ENCODE results near the gene TTLL8. TPM values are rescaled to one million over a fixed set of nuclear protein-coding genes. Genes with fewer than 3 reads are reported as not detected.
A peak's percentile ranks its signal among the peaks of the same experiment; 100 is the strongest.

TTLL8 gene
- polyA plus RNA-seq, 1 of the 3 experiments (the other 2 are of a cell fraction): not detected

GRCh38 chr22:50017701-50018224 lies 40.3 kb downstream of the TTLL8 start:
- H3K36me3 ChIP-seq (replicated peaks in 1 of 2; ENCODE audit: control insufficient read depth in 1 of 2, insufficient read depth in 2 of 2, low read length in 1 of 2): no peaks in the 10 kb centered on the region
- H3K4me2 ChIP-seq: no peak overlapping the region
- H3K9ac ChIP-seq: no peak overlapping the region
- H4K20me1 ChIP-seq (ENCODE audit: insufficient read depth): no peaks in the 10 kb centered on the region
- ChIA-PET CTCF (interaction anchor here (0.9 to 2.7 kb wide), 4 partner anchors 10 to 24 kb away, joined by 3 to 11 read pairs (median 5); no protein-coding TSS in a partner anchor), POLR2A (no interaction called here)
- WGBS (ENCODE audit: low lambda C conversion rate): 62% methylated on average over 6 of the region's 6 CpGs
- H3K27ac ChIP-seq (ENCODE audit: low read depth in 2 of 2, low read length in 1 of 2): no peak overlapping the region
- no peak for DNase-seq
- no peak overlapping the region for H3K4me3 ChIP-seq (ENCODE audit: low read depth in 2 of 2, low read length in 1 of 2)
- peaks cover 54% of the 10 kb centered on the region for H3K27me3 ChIP-seq (ENCODE audit: insufficient read depth)
- H3K9me3 ChIP-seq: no peaks in the 10 kb centered on the region
- H3K79me2 ChIP-seq (ENCODE audit: insufficient read depth): no peaks in the 10 kb centered on the region
- TF ChIP-seq TEAD4 (IDR thresholded peaks at IDR 0.05; ENCODE audit: borderline replicate concordance, insufficient read depth) (no peak), FOSL2 (IDR thresholded peaks at IDR 0.05; ENCODE audit: borderline replicate concordance, low read depth) (no peak), CTCF (IDR thresholded peaks at IDR 0.05) (no peak)
- H3K4me1 ChIP-seq (ENCODE audit: control insufficient read depth in 1 of 2, insufficient read depth in 2 of 2, low read depth in 1 of 2, low read length in 1 of 2): no peaks in the 10 kb centered on the region
- H2AFZ ChIP-seq (ENCODE audit: low read depth): no peak overlapping the region
- H3F3A ChIP-seq (replicated peaks; ENCODE audit: insufficient read depth): no peaks in the 10 kb centered on the region
- H3K9me2 ChIP-seq: no peaks in the 10 kb centered on the region

GRCh38 chr22:50016988-50017700 lies 41.0 kb downstream of the TTLL8 start:
- no peaks in the 10 kb centered on the region for H3F3A ChIP-seq (replicated peaks; ENCODE audit: insufficient read depth)
- no peaks in the 10 kb centered on the region for H3K9me2 ChIP-seq
- H3K27ac ChIP-seq (ENCODE audit: low read depth in 2 of 2, low read length in 1 of 2): no peak overlapping the region
- CTCF ChIA-PET: interaction anchor here (0.6 to 2.7 kb wide), 7 partner anchors 11 to 87 kb away, joined by 3 to 11 read pairs (median 6); no protein-coding TSS in a partner anchor
- no peaks in the 10 kb centered on the region for H3K9me3 ChIP-seq
- no peaks in the 10 kb centered on the region for H3K79me2 ChIP-seq (ENCODE audit: insufficient read depth)
- H3K36me3 ChIP-seq (replicated peaks in 1 of 2; ENCODE audit: control insufficient read depth in 1 of 2, insufficient read depth in 2 of 2, low read length in 1 of 2): no peaks in the 10 kb centered on the region
- H3K4me3 ChIP-seq (ENCODE audit: low read depth in 2 of 2, low read length in 1 of 2): no peak overlapping the region
- H4K20me1 ChIP-seq (ENCODE audit: insufficient read depth): no peaks in the 10 kb centered on the region
- no peaks in the 10 kb centered on the region for H3K4me1 ChIP-seq (ENCODE audit: control insufficient read depth in 1 of 2, insufficient read depth in 2 of 2, low read depth in 1 of 2, low read length in 1 of 2)
- no peak overlapping the region for H2AFZ ChIP-seq (ENCODE audit: low read depth)
- DNase-seq: peak; percentile 27
- WGBS (ENCODE audit: low lambda C conversion rate): 70% methylated on average over 11 of the region's 21 CpGs
- no peak overlapping the region for H3K9ac ChIP-seq
- peaks cover 60% of the 10 kb centered on the region for H3K27me3 ChIP-seq (ENCODE audit: insufficient read depth)
- no peak overlapping the region for H3K4me2 ChIP-seq
- POLR2A ChIA-PET: no interaction called here
- TF ChIP-seq POLR2AphosphoS5 (IDR thresholded peaks at IDR 0.05; ENCODE audit: low read depth, low read length): no peak
- TF ChIP-seq EZH2phosphoT487 (IDR thresholded peaks at IDR 0.05; ENCODE audit: borderline replicate concordance, low read depth): no peak
- TF ChIP-seq MEF2A (IDR thresholded peaks at IDR 0.05; ENCODE audit: borderline replicate concordance, low read depth): no peak
- TF ChIP-seq TCF12 (IDR thresholded peaks at IDR 0.05): no peak
- TF ChIP-seq EP300 (IDR thresholded peaks at IDR 0.05; ENCODE audit: borderline replicate concordance in 1 of 2, low read depth in 1 of 2, low read length in 1 of 2): no peak
- no peak for TF ChIP-seq RAD21 (IDR thresholded peaks at IDR 0.05; ENCODE audit: low read length)
- no peak for TF ChIP-seq GABPA (IDR thresholded peaks at IDR 0.05; ENCODE audit: low read depth)
- TF ChIP-seq ZBTB33 (IDR thresholded peaks at IDR 0.05; ENCODE audit: borderline replicate concordance, low read depth): no peak
- no peak for TF ChIP-seq USF2 (IDR thresholded peaks at IDR 0.05; ENCODE audit: borderline replicate concordance, low read depth, low read length)
- TF ChIP-seq USF1 (IDR thresholded peaks at IDR 0.05; ENCODE audit: borderline replicate concordance, low read depth): no peak
- TF ChIP-seq SIN3A (IDR thresholded peaks at IDR 0.05; ENCODE audit: borderline replicate concordance, low read depth, low read length): no peak
- TF ChIP-seq RXRA (IDR thresholded peaks at IDR 0.05; ENCODE audit: borderline replicate concordance, low read depth): no peak
- TF ChIP-seq CTCF (IDR thresholded peaks at IDR 0.05): no peak
- no peak for TF ChIP-seq CHD2 (IDR thresholded peaks at IDR 0.05; ENCODE audit: low read length, partially characterized antibody)
- no peak for TF ChIP-seq ELF1 (IDR thresholded peaks at IDR 0.05)
- no peak for TF ChIP-seq GATA2 (CRISPR knock-in tag; IDR thresholded peaks at IDR 0.05)
